Measurements from ENCODE around the gene NUAK1.

The NUAK1 gene

DNA sequence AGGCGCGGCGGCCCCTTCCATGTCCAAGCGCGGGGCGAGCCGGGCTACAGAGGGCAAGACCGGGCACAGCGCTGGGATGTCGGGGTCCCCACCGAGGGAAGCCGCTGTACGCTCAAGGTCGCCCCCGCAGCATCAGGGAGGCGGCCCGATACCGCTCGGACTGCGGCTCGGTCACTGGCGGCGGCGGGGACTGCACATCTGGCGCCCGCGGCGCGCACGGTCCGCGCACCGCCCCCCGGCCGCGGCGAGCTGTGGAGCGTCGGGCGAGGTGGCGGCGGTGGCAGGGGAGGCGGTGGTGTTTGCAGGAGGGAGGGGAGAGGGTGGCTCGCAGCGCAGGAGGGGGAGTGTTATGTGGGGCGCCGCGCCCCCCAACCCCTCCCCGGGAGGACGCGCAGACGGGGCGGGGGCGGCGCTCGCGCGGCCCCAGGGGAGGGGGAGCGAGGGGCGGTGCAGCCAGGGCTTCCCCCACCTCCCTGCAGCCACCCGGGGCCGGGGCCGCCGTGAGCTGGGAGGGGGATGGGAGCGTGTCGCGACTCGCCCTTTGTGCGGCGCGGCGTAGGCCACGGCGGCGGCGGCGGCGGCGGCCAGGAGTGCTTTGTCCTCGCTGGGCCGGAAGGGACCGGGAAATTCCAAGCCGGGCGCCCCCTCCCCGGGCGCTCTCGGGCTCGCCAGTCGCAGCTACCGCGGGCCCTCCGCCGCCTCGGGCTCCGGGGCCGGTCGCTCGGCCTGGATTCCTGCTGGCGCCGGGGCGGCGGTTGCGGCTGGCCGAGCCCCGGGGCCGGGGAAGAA is at the start of gene NUAK1:
TSS of gene NUAK1 (minus strand) at position 322 of the 789 bp plus-strand sequence. CDS start at position 21, 301 bp downstream.
- no peak for DNase-seq

DNA sequence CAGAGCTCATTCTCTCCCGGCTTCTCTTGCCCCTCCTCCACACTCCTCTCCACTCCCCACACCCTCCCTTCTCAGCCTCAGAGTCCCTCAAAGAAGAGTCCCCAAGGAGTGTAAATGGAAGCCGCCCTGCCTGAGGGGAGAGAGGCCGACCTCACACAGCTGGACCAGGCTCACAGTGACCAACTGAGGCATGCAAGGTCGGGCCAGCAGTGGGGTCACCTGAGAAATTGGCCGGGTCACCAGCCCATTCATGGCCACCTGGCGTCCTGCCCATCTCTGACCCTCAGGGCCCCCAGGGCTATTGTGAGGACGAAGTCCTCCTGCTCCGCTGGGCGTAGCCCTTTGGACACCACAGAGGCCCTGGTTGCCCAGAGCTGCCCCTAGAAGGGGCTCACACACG is 49.5 kb upstream of the NUAK1 start:
- no peak for DNase-seq

DNA sequence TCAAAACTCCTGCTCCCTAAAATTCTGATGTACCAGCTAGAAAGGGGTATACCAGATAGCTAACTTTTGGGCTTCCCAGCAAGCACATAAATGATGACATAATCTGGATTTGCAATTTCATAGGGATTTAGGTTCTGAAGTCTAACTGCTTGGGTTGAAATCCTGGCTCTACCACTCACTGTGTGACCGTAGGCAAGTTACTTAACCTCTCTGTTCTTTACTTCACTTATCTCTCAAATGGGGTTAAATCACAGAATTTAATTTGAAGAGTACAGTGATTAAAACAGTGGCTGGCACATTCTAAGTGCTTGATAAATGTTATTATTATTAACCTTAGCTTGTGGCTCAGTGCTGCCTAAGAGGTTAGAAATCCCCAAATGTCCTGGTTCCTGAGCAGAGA is 49.1 kb upstream of the NUAK1 start:
- no peak for DNase-seq

DNA sequence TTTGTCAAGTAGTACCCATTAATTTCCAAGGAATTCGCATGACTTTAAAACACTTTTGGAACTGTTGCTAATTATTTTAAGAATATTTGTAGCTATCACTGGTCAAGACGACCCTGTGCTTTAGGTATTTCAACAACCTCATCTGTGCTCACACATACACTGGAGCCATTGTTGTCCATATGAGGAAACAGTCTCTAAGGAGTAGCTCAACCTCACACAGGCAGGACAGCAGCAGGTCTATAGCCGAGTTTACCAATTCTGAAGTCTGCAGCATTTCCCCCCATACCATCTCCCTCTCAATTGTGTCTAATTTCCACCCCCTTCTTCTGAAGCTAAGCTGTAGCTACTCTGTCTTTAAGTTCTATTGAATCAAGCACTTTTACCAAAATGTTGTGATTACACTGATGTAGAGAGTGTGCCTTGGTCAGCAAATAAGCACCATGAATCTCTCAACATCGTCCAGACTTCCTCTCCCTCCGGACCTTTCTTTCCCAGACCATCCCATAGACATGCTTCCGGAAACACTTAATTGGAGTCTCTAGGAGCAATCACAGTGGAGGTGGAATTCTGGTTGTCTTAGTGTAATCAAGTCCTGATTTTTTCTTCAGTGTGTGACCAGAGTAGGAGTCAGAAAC is 48.5 kb upstream of the NUAK1 start:
- no peak for DNase-seq

DNA sequence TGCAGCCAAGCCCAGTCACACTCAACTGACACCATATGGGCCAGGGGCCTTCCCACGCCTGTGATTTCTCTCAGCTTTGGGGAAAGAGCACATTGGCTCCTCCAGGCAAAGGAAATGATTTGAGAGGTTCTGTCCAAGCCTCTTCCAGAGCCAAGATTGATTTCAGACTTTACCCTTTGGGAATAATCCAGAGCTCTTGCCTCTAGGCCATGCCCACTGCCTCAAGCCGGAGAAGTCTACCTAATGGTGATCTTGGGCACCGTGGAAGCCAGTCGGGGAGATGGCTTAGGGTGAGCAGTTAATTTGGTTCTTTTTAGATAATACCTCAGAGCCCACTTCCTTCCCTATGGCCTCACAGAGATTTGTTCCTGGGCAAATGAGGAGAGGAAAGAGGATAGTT is 45.0 kb upstream of the NUAK1 start:
- no peak for DNase-seq

DNA sequence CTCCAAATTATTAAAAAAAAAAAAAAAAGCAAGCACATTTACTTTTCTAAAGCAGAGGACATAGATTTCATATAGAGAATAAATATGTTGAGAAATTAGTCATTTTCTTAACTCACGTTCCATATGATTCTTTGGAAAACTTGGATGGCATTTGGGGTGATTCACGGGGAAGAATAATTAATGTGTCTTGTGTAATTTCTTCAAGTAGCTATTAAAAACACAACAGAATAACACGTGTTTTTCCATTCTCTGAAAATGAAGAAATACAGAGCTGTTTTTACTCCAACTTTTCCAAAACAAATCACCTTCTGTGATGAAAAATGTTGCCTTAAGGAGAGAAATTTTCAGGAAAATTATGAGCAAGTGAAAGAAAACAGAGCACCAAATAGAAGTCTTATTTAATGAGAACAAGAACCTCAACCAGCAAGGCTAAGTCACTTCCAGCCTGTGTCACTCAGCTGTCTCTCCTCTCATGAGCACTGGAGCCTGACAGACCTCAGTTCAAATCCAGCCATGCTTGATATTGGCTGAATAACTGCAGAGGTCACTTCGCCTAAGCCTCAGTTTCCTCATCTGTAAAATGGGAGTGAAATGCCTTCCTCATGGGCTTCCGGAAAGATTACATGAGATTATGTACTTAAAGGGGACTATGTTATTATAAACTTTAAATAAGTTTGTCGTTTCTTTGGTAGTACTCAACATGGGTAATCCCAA is 42.8 kb upstream of the NUAK1 start:
- DNase-seq = no peak

DNA sequence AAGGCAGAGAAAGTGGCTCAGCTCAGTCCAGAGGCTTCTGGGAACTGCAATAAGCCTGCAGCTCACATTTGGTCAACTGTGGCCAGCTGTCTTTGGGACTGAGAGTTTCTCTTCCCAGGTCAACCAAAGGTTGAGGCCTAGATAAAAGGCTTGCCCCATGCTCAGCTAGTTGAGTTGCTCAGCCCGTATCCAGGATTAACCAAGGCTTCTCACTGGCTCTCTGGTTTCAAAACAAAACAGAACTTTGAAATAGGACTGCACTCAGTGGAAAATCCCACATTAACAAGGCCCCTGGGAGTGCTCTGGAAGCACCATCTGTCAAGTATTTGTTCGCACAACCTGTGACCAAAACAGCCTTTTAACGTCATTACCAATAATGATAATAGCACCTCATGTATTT is 40.3 kb upstream of the NUAK1 start:
- DNase-seq = no peak

DNA sequence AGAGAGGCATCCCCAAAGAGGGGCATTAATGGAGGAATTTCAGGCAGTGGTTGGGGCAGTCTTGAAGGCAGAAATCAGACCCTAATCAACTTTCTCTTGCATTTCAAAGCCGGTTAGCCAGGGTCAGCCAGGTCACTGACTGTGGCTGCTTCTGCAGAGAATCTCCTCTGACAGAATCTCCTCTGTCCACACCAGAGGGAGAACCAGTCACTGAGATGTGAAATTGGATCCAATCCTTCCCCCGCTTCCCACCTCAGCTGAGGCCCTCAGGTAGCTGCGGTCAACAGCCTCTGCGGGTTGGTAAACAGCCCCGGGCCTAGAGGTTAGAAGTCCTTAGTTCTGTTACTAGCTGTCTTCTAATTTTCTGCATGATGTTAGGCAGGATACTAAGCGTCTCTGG is 39.8 kb upstream of the NUAK1 start:
- DNase-seq = no peak

DNA sequence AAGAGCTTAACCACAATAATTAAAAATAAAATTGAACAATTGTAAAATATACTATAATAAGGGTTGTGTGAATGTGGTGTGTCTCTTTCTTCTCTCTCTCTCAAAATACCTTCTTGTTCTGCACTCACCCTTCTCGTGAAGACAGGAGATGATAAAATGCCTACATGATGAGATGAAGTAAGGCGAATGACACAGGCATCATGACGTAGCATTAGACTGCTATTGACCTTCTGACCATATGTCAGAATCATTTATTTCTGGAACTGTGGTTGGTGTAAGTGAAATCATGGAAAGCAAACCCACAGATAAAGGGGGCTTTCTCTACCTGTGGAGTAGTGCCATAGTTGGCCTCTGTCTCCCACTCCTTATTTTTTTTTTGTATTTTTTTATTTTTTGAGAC is 37.8 kb upstream of the NUAK1 start:
- no peak for DNase-seq

DNA sequence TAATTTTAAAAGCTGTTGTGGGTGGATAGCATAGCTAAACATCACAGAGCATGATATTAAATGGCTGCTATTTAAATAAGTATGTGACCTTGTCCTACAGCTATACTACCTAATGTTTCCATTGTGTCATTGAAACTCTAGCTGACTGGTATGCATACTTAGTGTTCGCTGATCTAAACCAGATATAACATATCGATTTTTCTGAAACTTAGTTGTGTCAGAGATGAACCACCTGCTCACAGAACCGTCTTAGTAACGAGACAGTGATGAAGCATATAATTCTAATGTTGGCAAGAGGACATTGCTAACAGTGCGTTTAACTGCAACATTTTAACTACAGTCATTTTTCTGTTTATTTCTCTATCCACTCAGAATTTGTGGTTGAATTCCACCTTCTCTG is 36.1 kb upstream of the NUAK1 start:
- no peak for DNase-seq

DNA sequence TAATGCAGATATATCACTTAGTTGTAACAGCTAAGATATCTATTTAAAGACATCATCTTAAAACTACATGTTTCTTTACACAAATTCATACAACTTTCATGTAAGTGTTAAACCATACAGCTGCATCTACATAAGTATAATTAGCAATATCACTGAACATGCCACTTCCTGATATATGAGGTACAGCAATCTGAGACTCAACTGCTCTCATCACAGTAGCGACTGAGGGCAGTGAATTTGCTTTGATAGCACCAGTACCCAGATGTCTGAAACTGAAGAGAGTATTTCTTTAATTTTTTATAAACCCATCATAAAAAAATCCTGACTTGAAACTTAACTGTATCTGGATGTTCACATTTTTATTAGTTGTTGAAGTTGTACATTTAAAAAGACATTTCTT is 34.7 kb upstream of the NUAK1 start:
- no peak for DNase-seq

DNA sequence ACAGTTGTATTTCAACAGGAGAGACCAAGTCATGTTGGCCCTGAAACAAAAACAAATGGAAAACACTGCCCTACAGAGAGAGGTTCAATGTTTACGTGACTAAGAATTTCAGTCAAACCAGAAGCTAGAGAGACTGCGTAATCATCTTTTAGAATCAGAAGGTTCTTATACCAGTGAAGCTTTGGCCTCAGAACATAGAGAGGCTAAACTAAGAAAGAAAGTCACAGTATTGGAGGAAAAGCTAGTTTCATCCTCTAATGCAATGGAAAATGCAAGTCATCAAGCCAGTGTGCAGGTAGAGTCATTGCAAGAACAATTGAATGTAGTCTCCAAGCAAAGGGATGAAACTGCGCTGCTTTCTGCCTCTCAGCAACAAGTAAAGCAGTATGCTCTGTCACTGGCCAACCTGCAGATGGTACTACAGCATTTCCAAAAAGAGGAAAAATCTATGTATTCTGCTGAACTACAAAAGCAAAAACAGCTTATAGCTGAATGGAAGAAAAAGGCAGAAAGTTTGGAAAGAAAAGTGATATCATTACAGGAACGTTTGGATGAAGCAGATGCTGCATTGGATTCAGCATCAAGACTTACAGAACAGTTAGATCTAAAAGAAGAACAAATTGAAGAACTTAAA is 32.5 kb upstream of the NUAK1 start:
- DNase-seq = no peak

DNA sequence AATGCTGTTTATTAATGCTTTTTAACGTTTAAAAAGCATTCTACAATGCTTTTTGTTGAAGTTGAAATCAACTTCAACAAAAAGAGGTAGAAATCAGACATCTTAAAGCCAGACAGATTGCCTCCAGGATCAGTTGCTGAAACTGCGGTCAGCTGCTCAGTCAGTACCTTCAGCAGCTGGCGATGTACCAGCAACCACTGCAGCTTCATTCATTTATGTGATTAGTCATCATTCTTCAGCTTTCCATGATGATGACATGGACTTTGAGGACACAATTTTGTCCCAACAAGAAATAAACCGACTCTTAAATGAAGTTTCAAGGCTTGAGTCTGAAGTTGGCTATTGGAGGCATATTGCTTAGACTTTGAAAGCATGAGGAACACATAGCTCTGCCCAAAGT is 31.5 kb upstream of the NUAK1 start:
- no peak for DNase-seq

DNA sequence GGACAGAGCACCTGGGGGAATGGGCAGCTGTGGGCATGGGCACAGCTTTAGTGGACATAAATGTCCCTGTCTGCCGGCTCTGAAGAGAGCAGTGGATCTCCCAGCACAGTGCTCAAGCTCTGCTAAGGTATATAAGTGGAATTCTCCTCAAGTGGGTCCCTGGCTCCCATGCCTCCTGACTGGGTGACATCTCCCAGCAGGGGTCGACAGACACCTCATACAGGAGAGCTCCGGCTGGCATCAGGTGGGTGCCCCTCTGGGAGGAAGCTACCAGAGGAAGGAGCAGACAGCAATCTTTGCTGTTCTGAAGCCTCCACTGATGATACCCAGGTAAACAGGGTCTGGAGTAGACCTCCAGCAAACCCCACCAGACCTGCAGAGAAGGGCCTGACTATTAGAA is 25.0 kb upstream of the NUAK1 start:
- no peak for DNase-seq

DNA sequence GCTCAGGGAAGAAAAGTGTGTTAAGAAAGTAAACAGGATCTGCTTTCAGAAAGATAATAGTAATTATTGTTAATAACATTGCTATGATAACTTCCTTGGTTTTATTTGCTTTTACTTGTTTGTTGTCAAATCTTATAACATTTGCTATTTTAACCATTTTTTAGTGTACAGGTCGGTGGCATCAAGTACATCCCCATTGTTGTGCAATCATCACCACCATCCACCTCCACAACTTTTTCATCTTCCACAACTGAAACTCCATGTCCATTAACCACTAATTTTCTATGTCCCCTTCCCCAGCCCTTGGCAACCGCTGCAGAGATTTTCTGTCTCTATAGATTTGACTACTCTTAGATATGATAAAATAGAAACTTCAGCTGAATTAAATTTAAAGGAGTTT is 22.7 kb upstream of the NUAK1 start:
- DNase-seq = no peak

DNA sequence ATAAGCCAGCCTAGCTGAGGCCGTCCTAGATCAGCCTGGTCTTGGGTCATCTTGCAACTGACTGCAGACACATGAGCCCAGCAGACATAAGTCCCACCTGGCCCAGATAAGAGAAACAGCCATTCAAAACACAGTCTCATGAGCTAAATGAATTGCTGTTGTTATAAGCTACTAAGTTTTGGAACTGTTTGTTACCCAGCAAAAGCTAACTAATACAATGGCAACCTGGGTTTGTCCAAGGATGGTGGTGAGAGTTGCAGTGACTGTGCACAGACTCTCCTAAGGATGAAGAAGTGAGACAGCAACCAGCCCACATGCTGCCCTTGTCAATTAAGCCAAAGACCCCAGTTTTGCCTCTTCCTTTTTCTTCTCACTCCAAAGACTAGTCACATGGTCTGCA is 22.2 kb upstream of the NUAK1 start:
- no peak for DNase-seq

DNA sequence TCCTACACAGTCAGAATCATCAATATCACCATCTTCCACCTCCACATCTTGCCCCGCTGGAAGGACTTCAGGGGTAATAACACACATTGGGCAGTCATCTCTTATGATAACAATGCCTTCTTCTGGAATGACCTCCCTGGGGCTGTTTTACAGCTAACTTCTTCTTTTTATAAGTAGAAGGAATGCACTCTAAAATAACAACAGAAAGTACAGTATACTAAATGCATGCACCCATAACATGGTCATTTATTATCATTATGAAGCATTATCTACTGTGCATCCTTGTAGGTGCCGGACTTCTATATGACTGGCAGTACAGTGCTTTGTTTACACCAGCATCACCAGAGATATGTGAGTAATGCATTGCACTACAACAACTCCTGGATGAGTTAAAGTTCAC is 19.0 kb upstream of the NUAK1 start:
- DNase-seq = no peak

DNA sequence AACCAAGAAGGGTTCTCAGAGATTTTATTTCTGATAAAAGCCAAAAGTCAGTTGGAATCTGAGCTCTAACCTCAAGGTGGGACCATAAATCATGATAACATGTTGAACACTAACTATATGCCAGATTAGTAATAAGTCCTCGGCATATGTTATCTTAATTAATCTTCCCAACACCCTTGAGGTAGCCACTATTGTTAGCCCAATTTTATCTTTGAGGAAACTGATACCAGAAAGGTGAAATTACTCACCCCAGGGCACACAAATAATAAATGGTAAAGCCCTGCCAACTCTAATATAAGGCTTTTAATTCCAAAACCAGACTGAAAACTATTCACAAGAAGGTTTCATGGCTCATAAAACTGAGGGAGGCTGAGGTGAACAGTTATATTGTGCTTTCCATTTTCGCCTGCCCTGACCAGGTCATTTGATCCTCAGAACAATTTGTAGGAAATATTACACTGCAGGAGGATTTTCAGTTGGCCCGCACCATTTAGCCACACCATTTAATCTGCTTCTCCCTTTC is 16.1 kb upstream of the NUAK1 start:
- no peak for DNase-seq

DNA sequence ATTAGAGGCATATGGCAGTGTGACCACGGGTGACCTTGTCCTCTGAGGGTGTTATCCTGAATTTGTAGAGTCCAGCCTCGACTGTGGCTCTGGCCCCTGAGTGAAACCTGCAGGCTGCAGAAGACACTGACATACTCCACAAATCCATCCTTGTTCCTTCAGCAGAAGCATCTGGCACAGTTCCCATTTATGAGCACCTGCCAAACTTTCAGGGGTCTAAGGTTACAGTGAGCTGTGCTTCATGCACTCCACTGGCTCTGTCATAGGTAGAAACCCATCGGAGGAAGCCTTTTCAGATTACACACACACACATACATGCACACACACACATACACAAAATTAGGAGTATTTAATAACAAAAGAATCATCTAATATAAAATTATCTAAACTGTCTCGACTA is 13.6 kb upstream of the NUAK1 start:
- no peak for DNase-seq

DNA sequence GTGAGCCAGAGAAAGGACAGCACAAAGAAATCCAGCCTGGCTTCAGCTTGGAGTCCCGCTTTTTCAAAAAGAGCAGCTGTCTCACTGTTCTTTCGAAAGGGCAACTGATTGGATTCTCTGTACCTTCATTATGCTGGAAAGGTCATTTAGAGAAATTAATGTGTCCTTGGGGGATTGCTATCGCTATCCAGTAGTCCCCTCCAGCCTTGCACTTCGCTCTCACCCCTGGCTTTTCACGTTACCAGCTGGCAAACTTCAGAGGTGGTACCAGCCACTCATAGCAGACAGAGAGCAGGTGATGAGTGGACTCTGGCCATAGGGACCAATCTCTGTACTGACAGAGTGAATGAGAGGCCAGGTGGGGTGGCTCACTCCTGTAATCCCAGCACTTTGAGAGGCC is 11.8 kb upstream of the NUAK1 start:
- DNase-seq = no peak

DNA sequence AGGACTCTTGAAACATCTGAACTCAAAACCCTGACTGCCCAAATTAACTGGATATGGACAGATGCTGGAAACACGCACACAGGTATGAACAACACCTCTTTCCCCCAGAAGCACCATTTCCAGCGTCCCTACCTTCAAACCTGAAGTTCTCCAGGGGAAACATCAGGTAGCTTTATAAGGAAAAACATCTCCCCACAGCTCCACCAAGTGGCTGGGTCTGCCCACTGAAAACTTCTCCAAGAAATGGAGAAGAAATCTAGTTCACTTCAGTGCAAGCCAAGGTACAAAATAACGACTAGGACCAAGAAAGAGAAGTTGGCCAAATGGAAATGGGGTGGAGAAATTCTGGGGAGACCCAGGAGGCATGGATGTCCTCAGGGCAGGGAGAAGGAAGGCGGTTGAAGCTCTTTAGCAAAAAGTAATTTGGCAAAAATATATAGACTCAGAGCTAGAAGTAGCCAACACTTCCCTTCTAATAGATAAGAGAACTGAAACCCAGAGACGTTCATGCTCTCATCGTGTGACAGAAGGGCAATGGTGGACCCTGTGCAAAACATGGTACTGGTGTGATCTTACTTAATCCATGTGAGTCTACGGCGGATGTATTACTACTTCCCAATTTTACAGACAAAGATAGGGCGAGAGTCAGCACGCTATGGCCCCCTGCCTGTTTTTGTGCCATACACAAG is 10.5 kb upstream of the NUAK1 start:
- no peak for DNase-seq

DNA sequence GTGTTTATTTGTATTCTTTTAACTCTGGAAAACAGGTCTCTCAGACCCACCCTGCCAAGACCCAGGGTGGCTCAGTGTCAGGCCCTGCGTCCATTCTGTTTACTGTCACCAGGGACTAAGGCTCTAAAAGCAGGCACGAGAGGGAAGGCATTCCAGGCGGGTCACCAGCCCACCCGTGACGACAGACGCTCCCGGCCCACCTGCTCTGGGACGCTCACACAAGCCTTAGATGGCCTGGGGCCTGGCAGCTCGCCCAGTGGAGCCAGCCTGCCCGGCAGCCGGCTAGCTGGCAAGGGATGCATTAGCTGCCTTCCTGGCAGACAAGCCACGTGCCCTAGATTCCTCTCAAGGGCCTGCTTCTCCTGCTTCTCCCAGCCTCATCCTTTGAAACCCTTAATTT is 9.2 kb upstream of the NUAK1 start:
- DNase-seq = no peak

DNA sequence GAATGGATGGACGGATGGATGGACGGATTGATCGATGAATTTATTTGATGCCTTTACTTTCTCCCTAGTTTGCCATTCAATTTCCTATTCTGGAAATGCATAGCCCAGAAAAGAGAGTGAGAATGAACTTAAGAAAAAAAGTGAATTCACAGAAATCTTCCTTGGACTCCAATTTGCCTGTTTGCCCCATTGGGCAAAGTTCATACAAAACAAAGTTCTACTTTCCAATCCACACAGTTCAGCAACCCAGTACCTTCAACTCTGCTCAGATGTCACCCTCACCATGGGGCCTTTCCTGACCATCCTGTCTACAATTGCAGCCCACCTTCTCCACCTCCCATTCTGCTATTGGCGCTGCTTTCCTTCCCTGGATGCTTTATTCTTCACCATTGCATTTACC is 8.2 kb upstream of the NUAK1 start:
- DNase-seq = no peak
